HG02678 (cell line): ENCODE results near the gene PSMC3IP.

Experiments used
- ATAC-seq: cut with Tn5 transposase; IDR thresholded peaks from one replicate; pipeline ENCODE4 v1.9.1; 2021; ENCODE audit warnings: mild to moderate bottlenecking, moderate library complexity; ENCODE audit not compliant: unreplicated experiment

PSMC3IP gene

GRCh38 chr17:42586514-42587230, 9.1 kb upstream of the PSMC3IP start:
- peak; percentile 52 for ATAC-seq

DNA sequence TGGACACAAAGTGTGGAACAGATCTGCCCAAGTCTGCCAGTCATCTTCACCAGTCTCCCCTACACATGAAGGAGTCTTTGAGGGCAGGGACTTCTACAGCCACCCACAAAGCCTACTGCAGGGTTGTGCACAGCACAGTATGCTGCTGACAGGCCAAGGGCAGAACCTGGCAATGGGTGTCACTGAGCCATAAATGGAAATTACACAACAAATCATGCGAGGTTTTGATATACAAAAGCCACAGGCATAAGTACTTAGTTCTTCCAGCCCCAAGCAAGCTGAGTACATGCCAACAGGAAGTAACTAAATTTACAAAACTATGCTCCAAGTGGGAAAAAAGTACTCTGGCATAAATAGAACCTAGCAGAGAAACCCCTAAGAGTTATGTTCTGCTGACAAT, 7.8 kb upstream of the PSMC3IP start:
- ATAC-seq: no peak

GRCh38 chr17:42584880-42585279, 7.4 kb upstream of the PSMC3IP start:
- no peak for ATAC-seq

GRCh38 chr17:42581744-42582270, 4.3 kb upstream of the PSMC3IP start:
- no peak for ATAC-seq

DNA sequence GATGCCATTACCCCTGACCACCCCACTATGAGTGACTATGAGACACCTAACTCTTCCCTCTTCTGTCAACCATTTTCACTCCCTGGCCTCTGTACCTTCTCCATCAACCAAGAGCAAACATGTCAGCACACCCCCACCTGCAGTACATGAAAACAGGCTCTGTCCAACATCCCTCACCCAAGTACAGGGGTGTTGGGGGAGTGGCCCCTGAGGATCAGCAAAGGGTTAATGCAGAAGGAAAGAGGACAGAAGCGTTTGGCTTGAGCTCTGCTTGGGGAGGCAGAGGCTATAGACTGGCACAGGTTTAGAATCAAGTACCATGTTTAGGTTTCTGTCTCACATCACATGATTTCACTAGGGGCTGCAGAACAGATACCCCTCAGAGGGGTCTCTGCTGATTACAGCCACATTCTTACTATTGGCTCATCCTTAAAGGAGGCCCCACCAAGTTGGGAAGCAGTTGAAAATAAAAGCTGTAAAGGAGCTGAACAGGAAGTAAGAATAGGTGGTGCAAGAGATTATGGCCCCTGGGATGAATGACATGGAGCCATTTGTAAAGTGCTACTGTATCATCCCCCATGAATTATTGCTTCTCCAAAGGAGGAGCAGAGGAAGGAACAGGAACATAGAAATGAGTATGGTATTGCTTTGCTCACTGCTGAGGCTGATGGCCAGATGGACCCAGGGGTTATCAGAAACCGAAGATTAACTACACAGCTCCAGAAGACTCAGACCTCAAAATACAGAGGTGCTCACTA, 2.4 kb upstream of the PSMC3IP start:
- no peak for ATAC-seq

GRCh38 chr17:42578282-42578869, 847 bp upstream of the PSMC3IP start:
- ATAC-seq: peak; percentile 65

DNA sequence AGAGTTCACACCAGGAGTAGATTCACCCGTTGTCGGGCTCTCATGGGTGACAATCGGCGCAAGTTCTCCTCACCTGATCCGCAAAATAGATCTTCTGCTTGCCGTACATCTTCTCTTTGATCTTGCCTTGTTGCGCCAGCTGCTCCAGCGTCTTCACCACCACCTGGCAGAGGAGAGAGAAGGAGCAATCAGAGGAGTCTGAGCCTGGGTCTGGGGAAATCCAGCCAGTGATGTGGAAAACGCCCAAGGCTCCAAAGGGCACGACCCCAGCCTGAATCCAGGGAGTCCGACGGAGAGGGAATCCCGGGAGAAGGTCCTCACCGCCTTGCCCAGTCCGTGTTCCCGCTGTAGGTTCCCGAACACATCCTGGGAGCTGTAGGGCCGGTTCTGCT, 393 bp downstream of the PSMC3IP start:
- ATAC-seq: no peak

GRCh38 chr17:42574463-42574862, 3.1 kb downstream of the PSMC3IP start:
- ATAC-seq: no peak

GRCh38 chr17:42573095-42573494, 4.4 kb downstream of the PSMC3IP start:
- ATAC-seq: no peak

GRCh38 chr17:42571435-42572225, 5.9 kb downstream of the PSMC3IP start:
- ATAC-seq: no peak

DNA sequence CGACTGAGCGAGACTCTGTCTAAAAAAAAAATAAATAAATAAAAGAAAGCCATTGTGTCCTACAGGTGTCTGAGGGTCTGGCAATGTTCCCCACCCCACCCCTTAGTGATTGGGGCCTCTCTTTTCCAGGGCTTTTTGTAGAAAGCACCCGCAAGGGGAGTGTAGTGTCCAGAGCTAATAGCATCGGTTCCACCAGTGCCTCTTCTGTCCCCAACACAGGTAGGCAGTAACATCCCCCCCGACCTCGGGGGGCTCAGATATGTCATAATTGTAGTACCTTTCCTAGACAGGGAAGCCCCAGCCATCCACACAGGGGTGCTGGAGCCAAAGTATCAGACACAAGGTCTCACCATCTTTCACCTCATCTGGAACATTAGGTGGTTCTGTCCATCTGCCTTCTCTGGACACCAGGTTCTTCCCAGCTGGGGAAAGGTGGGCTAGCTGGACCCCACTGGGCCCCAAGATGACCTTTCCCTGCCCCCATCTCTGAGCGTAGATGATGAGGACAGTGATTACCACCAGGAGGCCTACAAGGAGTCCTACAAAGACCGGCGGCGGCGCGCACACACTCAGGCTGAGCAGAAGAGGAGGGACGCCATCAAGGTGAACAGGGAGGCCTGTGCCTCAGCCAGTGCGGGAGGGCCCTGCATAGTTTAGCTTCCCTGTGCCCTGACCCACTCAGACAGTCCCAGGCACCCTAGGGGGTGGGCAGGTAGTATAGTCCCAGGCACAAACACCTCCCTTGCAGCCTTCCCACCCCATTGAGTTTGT, 9.0 kb downstream of the PSMC3IP start:
- no peak for ATAC-seq

DNA sequence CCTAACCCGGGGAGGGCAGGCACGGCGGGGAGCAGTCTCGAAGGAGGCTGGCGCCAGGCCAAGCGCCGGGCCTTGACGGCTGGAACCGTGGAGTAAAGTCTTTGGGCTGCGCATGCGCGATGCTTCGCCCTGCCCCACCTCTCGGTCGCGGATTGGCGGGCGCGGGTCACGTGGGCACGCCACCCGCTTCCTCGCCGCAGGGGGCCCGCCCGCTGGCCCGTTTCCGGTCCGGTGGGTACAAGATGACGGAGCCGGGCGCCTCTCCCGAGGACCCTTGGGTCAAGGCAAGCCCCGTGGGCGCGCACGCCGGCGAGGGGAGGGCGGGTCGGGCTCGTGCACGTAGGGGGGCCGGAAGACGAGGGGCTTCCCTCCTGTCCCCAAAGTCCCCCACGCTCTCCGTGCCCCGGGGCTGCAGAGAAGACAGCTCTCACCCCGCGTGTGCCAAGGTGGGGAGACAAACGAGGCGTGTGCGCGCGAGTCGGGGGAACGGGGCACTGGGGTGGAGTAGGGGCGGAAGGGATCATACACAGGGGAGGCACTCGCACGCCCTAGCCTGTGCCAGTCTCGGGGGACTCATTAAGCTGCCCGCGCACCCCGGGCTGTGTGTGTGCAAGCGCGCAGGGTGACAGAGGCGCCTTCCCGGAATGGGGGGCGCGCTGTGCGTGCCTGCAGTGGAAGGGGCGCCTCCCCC, 10.5 kb downstream of the PSMC3IP start, which contains the start of gene MLX:
MLX (plus strand) TSS at position 218 of the 691 bp plus-strand sequence; CDS start at position 243, 25 bp downstream.
- peak; percentile 71 for ATAC-seq

GRCh38 chr17:42566215-42566882, 11.2 kb downstream of the PSMC3IP start:
- ATAC-seq: no peak

- ATAC-seq: no peak
Measured at GRCh38 chr17:42565523-42566214, 11.9 kb downstream of the PSMC3IP start.

DNA sequence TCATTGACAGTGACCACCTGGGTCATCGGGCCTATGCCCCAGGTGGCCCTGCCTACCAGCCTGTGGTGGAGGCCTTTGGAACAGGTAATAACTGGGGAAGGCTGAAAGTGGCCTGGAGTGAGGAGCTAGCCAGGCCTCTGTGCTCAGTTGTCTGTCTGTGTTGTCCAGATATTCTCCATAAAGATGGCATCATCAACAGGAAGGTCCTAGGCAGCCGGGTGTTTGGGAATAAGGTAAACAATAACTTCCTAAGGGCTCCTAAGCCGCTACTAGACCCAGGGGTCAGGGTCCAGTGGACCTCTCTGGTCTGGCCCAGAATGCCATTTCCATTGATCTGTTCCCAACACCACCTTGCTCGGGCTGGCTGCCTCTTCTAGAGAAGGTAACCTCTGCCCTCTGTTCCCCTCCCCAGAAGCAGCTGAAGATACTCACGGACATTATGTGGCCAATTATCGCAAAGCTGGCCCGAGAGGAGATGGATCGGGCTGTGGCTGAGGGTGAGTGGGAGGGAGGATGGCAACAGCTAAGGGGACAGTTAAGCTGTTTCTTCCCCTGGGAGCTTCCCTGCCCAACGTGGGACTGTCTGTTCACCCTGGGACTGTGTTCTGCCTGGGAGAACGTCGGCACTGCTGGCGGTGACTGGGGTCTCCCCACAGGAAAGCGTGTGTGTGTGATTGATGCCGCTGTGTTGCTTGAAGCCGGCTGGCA, 12.6 kb downstream of the PSMC3IP start:
- ATAC-seq: no peak

DNA sequence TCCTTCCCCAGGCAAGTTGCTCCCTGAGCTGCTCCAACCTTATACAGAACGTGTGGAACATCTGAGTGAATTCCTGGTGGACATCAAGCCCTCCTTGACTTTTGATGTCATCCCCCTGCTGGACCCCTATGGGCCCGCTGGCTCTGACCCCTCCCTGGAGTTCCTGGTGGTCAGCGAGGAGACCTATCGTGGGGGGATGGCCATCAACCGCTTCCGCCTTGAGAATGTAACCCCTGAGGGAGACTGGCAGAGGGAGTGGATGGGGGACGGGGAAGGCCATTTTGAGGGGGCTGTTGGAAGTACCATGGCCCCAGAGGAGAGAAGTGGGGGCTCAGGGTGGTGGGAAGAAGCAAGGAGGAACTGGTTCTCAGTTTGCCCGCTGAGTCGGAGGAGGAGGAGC, 13.6 kb downstream of the PSMC3IP start:
- ATAC-seq: no peak

GRCh38 chr17:42563543-42563942, 14.0 kb downstream of the PSMC3IP start:
- no peak for ATAC-seq

DNA sequence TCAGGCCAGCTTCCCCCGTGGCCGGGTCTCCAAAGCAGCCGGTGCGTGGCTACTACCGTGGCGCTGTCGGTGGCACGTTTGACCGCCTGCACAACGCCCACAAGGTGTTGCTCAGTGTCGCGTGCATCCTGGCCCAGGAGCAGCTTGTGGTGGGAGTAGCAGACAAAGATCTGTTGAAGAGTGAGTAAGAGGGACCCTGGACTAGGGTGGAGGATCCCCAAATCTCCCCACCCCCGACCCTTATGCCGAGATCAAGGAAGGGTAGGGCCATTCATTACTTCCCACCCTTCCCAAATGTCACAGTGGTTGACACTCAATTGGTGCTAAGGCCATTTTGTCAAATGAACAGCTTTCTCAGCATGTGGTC, 14.4 kb downstream of the PSMC3IP start:
- no peak for ATAC-seq
